HL-60 (cell line): Measurements from ENCODE around the gene L3MBTL2.

Experiments used
- CTCF ChIP-seq: IDR thresholded peaks from one replicate; pipeline ENCODE4 v1.5.1; 2011; ENCODE audit warnings: low read length, control low read depth, inconsistent platforms; ENCODE audit not compliant: insufficient read depth
- GABPA ChIP-seq: IDR thresholded peaks from 2 replicates; pipeline ENCODE4 v1.6.1; 2012; ENCODE audit warnings: low read depth
- POLR2AphosphoS5 ChIP-seq: IDR thresholded peaks from 2 replicates; pipeline ENCODE4 v1.6.1; 2012; ENCODE audit warnings: low read depth
- REST ChIP-seq: IDR thresholded peaks from 2 replicates; pipeline ENCODE4 v1.6.1; 2012; ENCODE audit warnings: low read depth; ENCODE audit not compliant: insufficient replicate concordance

GRCh38 chr22:41204066-41204465 lies 1.0 kb upstream of the L3MBTL2 start:
- no peak for TF ChIP-seq CTCF
- no peak for TF ChIP-seq POLR2AphosphoS5
- TF ChIP-seq GABPA, result no peak
- no peak for TF ChIP-seq REST
